Right ventricle myocardium inferior (tissue), 1 donor: ENCODE measurements around the gene RASGRP4. TPM values are rescaled to one million over a fixed set of nuclear protein-coding genes. Genes with fewer than 3 reads are reported as not detected.
"Not testable (repeated sequence)": the region's sequence is repeated elsewhere in the genome, so short reads cannot be mapped to it uniquely, and the experiment has no call there.

ENCODE experiments used
- ATAC-seq: fragments of 200-7000 bp; cut with Tn5 transposase; one replicate; pipeline ENCODE4 v1.9.1; 2020; ENCODE audit warnings: mild to moderate bottlenecking, moderate library complexity
- DNase-seq: peaks from one replicate; pipeline ENCODE4 v3.0.0; 2021; ENCODE audit errors: missing footprints
- intact Hi-C: fragments of 100-400 bp; cut with DNase I; formaldehyde crosslinking; loops from one replicate; pipeline ENCODE4 v1.11.0; 2022
- total RNA-seq: library from RNA; stranded (reverse); fragmentation: NEBNext Ultra II Directional; extraction: Animal tissue kit (Norgen Biotek cat#: 25700); gene quantifications from one replicate; pipeline ENCODE4 v1.2.1, GENCODE V29; 2021
- donor health status: DM: no; HTN: yes; CAD: no; lungs with severe emphysema.

RASGRP4 gene
- total RNA-seq, 1 donor from 2014 or later: 1.7 TPM

DNA sequence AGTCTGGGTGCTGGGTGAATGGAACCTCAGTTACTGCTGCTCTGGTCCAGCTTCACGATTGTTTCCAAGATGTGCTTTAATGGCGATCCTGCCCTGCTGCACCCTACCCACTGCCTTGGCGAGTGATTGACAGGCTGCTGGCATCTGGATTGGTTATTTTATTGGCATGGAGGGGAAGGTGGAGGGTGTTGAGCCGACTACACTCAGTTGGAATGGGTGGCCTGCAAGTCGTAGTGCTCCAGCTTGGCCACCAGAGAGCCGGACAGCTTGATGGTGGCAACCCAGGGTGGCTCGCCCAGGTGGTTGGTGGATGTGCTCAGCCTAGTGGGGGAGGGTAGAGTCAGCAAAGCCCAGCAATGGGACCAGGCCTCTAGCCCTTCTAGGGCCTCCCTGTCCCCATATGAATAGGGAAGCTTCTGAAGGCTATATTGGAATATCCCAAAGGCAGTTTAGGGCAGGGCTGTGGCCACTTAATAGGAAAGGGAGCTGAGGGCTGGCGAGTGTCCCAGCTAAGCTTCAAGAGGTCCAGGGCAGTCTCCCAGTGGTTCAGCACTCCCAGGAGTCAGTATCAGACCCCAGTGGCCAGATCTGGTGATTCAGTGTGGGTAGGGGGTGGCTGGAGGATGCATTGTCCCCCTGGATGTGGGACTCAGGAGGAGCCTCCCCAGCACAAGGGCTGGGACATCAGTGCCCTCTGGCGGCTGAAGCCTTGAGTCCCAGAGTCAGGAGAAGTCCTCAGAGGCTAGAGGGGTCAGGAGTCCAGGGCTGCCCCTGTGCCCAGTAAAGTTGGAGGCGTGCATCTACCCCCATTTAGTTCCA lies 41.6 kb downstream of the RASGRP4 start:
- intact Hi-C loops: no loop called here
- ATAC-seq (no peak), DNase-seq (no peak)

- intact Hi-C loops: no loop called here
- no peak for DNase-seq
- no peak for ATAC-seq
These were observed 42.3 kb downstream of the RASGRP4 start for GRCh38 chr19:38383743-38384142.

- intact Hi-C loops: no loop called here
These were observed 42.8 kb downstream of the RASGRP4 start for GRCh38 chr19:38383184-38383583.

GRCh38 chr19:38381138-38381537 lies 44.9 kb downstream of the RASGRP4 start:
- DNase-seq: no peak
- intact Hi-C loops: no loop called here
- ATAC-seq: no peak

More at GRCh38 chr19:38383184-38383583, 42.8 kb downstream of the RASGRP4 start:
- DNase-seq (peak; percentile 61), ATAC-seq (no peak)

GRCh38 chr19:38378866-38379265 lies 47.2 kb downstream of the RASGRP4 start:
- no peak for DNase-seq
- no peak for ATAC-seq
- intact Hi-C loops: no loop called here

- DNase-seq: peak; percentile 8
- ATAC-seq: no peak
- intact Hi-C loops: no loop called here
These were observed 49.0 kb downstream of the RASGRP4 start for GRCh38 chr19:38377052-38377451.

DNA sequence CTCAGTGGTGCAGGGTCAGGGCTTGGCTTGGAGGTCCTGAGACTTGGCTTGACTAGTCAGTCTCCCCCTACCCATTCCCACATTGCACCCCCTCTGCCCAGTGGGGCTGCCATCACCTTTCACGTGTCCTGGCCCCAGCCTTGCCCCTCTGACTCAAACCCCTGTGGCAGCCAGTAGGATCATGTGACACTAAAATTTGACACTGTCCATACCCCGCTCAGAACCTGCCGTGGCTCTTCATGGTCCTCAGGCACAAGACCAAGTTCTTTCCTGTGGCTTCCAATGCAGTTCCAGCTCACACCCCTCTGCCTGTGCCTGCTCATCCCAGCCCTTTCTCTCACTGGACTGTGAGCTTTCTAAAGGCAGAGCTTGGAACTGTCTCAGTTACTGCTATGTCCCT lies 49.4 kb downstream of the RASGRP4 start:
- ATAC-seq (no peak), DNase-seq (peak; percentile 34)
- intact Hi-C loops: no loop called here

DNA sequence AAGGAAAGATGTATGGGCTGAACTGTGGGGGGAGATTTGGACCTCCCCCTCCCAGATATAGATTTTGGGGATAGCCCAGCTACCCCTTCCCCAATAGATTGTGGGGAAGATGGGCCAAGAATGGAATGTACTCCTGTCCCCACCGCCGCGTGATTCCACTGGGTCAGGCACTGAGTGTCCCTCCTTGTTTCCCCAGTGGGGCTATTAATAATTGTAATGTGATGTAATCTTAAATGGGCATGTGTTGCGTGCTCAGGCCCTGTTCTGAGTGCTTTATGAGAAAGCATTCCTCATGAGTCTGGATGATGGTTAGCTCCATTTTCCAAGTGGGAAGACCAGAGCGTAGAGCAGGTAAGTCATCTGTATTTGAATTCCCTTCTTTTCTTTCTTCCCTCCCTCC lies 50.3 kb downstream of the RASGRP4 start:
- ATAC-seq (peak; percentile 30), DNase-seq (peak; percentile 54)
- intact Hi-C loops: loop anchor here (2.0 kb wide), 1 partner anchor 27 kb away; the partner anchor contains the start of gene FAM98C

DNA sequence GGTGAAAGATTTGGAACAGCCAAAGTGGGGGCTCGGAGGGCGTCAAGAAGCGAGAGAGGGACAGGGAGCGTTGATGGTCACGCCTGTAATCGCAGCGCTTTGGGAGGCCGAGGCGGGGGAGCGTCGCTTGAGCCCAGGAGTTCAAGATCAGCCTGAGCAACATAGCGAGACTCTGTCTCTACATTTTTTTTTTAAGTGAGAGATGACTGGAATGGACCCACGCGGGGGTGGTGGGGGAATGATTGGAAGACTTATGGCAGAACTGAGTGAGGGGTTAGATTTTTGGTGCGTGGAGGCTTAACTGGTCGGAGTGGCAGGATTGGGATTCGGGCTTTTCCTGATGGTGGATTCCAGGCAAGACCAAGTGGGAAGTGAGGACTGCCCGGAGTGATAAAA lies 50.9 kb downstream of the RASGRP4 start:
- ATAC-seq: no peak
- intact Hi-C loops: loop anchor here (2.0 kb wide), 1 partner anchor 28 kb away; the partner anchor contains the start of gene FAM98C
- no peak for DNase-seq

GRCh38 chr19:38374332-38375097 lies 51.5 kb downstream of the RASGRP4 start, which contains the start of gene PSMD8:
TSS of gene PSMD8 (plus strand) at chr19:38374571. CDS start at chr19:38374602, 31 bp downstream.
- ATAC-seq: peak; percentile 99
- intact Hi-C loops: loop anchor here (1.0 to 2.0 kb wide), 2 partner anchors 28 to 39 kb away; partner anchors contain the start of genes CATSPERG and FAM98C
- peak; percentile 100 for DNase-seq

DNA sequence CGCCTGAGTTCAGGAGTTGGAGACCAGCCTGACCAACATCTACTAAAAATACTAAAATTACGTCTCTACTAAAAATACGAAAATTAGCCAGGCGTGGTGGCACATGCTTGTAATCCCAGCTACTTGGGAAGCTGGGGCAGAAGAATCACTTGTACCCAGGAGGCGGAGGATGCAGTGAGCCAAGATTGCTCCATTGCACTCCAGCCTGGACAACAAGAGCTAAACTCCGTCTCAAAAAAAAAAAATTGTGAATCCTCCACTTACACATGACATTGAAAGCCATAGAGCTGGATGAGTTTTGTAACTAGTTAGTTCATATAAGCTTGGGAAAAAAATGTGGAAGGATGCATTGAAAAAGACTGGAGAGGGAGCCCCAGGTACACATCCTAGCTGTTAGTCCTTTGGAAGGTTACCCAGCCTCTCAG lies 52.1 kb downstream of the RASGRP4 start:
- DNase-seq (no peak), ATAC-seq (no peak)
- intact Hi-C loops: loop anchor here (1.0 to 2.0 kb wide), 2 partner anchors 29 to 39 kb away; partner anchors contain the start of genes CATSPERG and FAM98C

DNA sequence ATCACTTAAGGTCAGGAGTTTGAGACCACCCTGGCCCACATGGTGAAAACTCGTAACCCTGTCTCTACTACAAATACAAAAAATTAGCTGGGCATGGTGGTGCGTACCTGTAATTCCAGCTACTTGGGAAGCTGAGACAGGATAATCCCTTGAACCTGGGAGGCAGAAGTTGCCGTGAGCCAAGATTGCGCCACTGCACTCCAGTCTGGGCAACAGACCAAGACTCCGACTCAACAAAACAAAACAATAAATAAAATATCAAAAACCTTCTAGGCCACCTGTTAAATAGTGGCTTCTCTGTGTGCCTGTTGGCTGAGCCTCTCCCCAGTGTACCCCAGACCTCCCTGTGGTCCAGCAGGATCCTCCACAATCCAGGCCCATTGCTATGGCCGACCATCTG lies 54.9 kb downstream of the RASGRP4 start:
- ATAC-seq (no peak), DNase-seq (no peak)
- intact Hi-C loops: no loop called here

DNA sequence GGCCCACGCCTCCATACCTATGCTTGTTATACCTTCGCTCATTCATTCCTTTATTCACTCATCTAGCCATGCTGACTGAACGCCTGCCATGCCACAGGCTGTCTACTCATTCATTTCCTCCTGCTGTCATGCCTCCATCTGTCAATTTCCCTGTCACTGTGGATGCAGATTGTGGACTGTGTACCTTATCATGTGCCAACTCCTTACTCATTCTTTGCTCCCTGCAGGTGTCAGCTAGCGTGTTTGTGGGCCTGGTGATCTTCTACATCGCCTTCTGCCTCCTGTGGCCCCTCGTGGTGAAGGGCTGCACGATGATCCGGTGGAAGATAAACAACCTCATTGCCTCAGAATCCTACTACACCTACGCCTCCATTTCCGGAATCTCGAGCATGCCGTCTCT lies 55.7 kb downstream of the RASGRP4 start:
- intact Hi-C loops: no loop called here
- no peak for ATAC-seq
- DNase-seq: no peak

- DNase-seq (no peak), ATAC-seq (no peak)
- intact Hi-C loops: no loop called here
These were observed 56.4 kb downstream of the RASGRP4 start for GRCh38 chr19:38369584-38369983.

DNA sequence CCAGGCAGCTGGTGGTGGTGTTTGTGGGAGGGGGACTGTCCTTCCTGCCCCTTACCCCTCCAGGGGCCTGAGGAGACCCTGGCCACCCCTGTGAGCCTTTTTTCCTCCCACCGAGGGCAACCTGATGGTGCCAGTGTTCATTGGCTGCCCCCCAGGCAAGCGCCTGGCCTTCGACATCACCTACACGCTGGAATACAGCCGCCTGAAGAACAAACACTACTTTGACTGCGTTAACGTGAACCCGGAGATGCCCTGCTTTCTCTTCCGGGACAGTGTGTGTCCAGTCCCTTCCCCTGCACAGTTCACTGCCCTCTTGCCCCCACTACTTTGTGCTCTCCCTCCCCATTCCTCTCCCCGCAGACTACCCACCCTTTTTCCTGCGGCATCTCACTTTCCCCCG lies 59.0 kb downstream of the RASGRP4 start:
- no peak for ATAC-seq
- intact Hi-C loops: no loop called here
- no peak for DNase-seq

DNA sequence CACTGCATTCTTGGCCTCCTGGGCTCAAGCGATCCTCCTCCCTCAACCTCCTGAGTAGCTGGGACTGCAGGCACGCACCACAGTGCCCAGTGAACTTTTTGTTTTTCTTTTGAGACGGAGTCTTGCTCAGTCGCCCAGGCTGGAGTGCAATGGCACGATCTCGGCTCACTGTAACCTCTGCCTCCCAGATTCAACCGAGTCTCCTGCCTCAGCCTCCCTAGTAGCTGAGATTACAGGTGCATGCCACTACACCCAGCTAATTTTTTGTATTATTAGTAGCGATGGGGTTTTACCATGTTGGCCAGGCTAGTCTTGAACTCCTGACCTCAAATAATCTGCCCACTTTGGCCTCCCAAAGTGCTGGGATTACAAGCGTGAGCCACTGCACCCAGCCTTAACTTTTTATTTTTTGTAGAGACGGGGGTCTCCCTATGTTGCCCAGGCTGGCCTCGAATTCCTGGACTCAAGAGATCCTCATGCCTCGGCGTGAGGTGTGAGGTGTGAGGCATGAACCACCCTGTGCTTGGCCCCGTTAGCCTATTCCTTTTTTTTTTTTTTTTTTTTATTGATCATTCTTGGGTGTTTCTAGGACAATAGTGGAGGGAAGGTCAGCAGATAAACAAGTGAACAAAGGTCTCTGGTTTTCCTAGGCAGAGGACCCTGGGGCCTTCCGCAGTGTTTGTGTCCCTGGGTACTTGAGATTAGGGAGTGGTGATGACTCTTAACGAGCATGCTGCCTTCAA lies 62.9 kb downstream of the RASGRP4 start:
- intact Hi-C loops, ATAC-seq, DNase-seq: not testable (repeated sequence)

DNA sequence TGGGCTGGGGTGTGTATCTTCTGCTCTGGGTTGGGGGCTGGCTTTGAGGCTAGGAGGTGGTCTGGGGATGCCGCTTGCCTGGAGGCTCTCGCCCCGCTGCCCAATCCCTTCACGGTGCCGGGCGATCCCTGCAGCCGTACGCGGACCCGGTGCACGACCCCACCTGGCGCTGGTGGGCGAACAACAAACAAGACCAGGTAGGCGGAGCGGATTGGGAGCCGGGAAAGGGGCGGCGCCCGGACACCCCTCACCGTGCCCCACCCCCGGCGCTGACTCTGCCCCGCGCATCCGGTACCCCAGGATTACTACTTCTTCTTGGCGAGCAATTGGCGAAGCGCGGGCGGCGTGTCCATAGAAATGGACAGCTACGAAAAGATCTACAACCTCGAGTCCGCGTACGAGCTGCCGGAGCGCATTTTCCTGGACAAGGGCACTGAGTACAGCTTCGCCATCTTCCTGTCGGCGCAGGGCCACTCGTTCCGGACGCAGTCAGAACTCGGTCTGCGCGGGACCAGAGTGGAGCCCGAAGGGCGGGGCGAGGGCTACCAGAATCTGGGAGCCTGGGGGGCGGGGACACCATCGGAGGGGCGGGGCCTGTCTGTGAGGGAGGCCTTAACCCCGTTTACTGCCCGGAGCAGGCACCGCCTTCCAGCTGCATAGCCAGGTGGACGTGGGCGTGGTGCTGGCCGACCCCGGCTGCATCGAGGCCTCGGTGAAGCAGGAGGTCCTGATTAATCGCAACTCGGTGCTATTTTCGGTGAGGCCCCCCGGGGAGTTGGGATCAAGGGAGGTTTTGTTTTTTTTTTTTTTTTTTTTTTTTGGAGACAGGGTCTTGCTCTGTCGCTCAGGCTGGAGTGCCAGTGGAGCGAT lies 63.7 kb downstream of the RASGRP4 start:
- intact Hi-C loops: no loop called here
- DNase-seq: peak; percentile 90
- ATAC-seq: peak; percentile 74

- intact Hi-C loops: no loop called here
- DNase-seq: peak; percentile 86
- peak; percentile 91 for ATAC-seq
These were observed 64.4 kb downstream of the RASGRP4 start for GRCh38 chr19:38361633-38362075.
